ENCODE results near the gene AVPR2.

Gene AVPR2

DNA sequence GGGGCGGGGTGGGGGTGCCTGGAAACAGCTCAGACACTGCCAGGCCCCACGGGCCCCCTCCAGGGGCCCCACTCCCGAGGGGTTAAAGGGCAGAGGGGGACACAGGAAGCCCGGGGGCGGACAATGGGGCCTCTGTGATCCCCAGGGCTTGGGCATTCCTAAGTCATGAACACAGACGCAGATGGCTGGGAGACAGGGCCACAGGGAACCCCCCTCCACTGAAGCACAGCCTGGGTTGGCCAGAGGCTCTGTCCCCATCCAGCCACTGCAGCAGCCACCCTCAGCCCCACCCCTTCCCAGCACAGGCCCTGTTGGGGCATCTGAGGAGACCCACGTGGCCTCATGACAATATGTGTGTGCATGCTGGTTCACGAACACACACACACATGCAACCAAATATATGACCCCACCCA is 22.4 kb upstream of the AVPR2 start:
- no peak for TF ChIP-seq ZFX (IDR thresholded peaks at IDR 0.05; ENCODE audit: borderline replicate concordance)
- TF ChIP-seq CTCF (IDR thresholded peaks at IDR 0.05) = no peak
- no peak overlapping the region for H3K27ac ChIP-seq

DNA sequence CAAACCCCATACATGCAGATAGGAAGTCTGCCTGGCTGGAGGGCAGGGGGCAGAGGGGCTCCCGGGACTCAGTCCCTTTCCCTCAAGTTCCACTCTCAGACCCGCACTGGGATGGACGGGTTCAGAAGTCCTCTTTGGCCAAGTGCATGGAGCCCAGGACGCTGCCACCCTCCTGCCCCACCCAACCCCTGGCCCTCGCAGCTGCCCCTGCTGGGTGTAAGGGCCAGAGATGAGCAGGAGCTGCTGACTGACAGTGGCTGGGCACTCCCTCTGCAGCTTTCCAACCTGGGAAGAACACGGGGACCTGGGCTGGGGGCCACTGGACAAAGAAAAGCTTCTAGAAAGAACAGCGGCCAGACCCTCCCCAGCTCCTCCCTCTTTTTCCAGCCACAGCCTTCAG is 21.9 kb upstream of the AVPR2 start:
- no peak overlapping the region for H3K27ac ChIP-seq

GRCh38 chrX:153883163-153883843 is 21.2 kb upstream of the AVPR2 start:
- H3K27ac ChIP-seq = no peak overlapping the region
- no peak for TF ChIP-seq CTCF (IDR thresholded peaks at IDR 0.05)
- no peak for TF ChIP-seq ZFX (IDR thresholded peaks at IDR 0.05; ENCODE audit: borderline replicate concordance)

More for the DNA sequence above, 21.9 kb upstream of the AVPR2 start:
- TF ChIP-seq CTCF (IDR thresholded peaks at IDR 0.05) (no peak), ZFX (IDR thresholded peaks at IDR 0.05; ENCODE audit: borderline replicate concordance) (no peak)

DNA sequence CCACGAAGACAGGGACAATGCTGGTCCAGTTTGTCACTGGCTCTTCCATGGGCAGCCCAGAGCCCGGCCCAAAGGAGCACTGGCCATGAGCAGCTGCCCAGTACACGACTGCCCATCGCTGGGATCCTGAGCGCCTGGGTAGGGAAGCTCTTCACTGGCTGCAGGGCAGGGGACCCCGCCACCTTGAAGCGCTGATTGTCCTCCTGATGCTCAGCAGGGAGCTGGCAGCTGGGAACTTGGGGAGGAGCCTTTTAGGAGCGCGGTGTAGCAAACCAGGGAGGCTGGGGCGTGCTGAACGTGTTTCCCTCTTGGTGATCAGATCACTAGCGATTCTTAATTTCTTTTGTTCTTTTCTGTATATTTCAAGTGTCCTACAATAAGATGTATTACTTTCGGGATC is 20.3 kb upstream of the AVPR2 start:
- TF ChIP-seq CTCF (IDR thresholded peaks at IDR 0.05) (no peak), ZFX (IDR thresholded peaks at IDR 0.05; ENCODE audit: borderline replicate concordance) (no peak)
- no peak overlapping the region for H3K27ac ChIP-seq

- H3K27ac ChIP-seq = no peak overlapping the region
These were observed 19.9 kb upstream of the AVPR2 start for GRCh38 chrX:153884590-153884989.

DNA sequence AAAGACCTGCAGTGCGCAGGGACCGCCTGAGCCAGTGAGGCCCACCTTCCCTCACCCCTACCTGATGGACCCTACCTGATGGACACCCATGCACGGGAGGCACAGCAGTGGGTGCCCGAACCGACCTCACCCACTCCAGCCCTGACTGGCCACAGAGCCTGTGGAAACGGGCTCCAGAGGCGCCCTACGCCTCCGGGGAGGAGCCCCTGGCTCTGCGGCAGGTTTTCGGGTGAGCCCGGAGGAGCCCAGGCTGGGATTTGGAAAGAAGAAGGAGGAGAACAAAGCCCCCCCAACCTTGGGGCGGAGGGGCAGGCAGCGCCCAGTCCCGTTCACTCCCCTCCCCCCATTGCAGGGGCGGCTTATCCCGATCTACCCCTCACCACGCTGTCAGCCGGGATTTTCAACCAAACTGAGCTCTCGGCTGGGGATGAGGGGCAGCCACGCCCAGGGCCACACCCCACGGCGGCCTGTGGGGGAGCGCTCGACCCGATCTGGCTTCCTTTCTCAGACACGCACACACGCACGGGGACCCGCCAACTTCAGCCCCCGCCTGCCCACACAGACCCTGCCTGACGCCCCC is 19.2 kb upstream of the AVPR2 start:
- TF ChIP-seq ZFX (IDR thresholded peaks at IDR 0.05; ENCODE audit: borderline replicate concordance) (no peak), CTCF (IDR thresholded peaks at IDR 0.05) (no peak)
- H3K27ac ChIP-seq = no peak overlapping the region

More at GRCh38 chrX:153884590-153884989, 19.9 kb upstream of the AVPR2 start:
- no peak for TF ChIP-seq CTCF (IDR thresholded peaks at IDR 0.05)

All from 22Rv1 (cell line).